Suprapubic skin (tissue), 3 donors: Measurements from ENCODE around the gene KIF11.

Experiments used
- POLR2AphosphoS5 ChIP-seq, 3 donors: sonication (generic); formaldehyde crosslinking; IDR thresholded peaks; one replicate each; pipeline ENCODE4 v1.6.1; 2017; ENCODE audit warnings: antibody characterized with exemption in 3 of 3
- TF ChIP-seq, protein P1 (sequence below), 2 donors: fragments of 200-600 bp in 1 of 2; fragments of 450-650 bp in 1 of 2; sonication (generic) in 1 of 2; IDR thresholded peaks; one replicate each; pipeline ENCODE4 v1.5.1; 2016 to 2019; ENCODE audit warnings: antibody characterized with exemption in 2 of 2, mild to moderate bottlenecking in 1 of 2, moderate library complexity in 1 of 2

DNA sequence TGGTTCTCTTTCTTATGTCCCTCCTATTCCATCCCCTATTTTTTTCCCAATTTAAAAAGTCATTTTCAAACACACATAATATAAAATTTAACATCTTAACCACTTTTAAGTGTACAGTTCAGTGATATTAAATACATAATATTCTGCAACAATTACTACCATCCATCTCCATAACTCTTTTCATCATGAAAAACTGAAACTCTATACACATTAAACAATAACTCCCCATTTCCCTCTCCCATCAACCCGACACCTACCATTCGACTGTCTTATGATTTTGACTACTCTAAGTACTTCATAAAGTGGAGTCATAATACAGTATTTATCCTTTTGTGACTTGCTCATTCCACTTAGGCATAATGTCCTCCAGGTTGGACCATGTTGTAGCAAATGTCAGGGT is 2.6 kb downstream of the KIF11 start:
- TF ChIP-seq, protein P1, sequence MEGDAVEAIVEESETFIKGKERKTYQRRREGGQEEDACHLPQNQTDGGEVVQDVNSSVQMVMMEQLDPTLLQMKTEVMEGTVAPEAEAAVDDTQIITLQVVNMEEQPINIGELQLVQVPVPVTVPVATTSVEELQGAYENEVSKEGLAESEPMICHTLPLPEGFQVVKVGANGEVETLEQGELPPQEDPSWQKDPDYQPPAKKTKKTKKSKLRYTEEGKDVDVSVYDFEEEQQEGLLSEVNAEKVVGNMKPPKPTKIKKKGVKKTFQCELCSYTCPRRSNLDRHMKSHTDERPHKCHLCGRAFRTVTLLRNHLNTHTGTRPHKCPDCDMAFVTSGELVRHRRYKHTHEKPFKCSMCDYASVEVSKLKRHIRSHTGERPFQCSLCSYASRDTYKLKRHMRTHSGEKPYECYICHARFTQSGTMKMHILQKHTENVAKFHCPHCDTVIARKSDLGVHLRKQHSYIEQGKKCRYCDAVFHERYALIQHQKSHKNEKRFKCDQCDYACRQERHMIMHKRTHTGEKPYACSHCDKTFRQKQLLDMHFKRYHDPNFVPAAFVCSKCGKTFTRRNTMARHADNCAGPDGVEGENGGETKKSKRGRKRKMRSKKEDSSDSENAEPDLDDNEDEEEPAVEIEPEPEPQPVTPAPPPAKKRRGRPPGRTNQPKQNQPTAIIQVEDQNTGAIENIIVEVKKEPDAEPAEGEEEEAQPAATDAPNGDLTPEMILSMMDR (IDR thresholded peaks at IDR 0.05): no peak
- TF ChIP-seq POLR2AphosphoS5 (IDR thresholded peaks at IDR 0.05): no peak
